ENCODE data around the gene PIEZO1.
A peak's percentile ranks its signal among the peaks of the same experiment; 100 is the strongest.

PIEZO1 gene

GRCh38 chr16:88764913-88765349, 20.1 kb downstream of the PIEZO1 start:
- no peak for DNase-seq

DNA sequence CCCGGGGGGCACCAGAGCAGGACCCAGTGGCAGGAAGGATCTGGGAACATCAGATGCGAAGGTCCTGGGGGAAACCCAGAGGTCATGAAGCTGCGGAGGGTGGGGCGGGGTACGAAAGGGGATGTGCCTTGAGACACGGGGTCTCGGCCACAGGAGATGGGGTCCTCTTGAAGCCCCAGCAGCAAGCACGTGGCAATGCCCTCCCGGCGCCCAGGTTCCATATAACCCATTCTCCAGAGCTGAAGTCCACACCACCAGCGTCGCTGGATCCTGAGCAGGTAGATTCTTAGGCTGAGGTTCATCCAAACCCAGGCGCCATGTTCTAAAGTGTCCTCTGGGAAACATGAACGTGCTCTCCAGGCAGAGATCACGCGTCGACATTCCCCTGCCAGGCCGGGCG, 20.9 kb downstream of the PIEZO1 start:
- no peak for DNase-seq

- no peak for DNase-seq
Measured at GRCh38 chr16:88763502-88764053, 21.4 kb downstream of the PIEZO1 start.

DNA sequence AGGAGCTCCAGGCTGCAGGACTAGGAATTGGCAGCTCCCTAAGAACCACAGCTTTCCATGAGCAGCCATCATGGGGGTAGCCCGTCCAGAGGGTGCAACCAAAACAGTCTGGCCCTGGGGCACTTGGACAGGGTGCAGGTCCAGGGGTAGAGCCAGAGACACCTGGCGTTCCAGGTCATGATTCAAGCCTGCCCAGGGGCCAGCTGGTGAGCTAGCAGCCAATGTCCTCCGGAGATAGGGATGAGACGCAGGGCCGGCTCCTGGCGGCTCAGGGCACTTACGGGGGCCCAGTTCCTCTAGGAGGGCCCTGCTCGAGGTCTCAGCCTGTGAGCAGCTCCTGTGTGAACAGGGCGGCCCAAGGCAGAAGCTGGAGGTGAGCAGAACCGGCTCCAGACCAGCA, 22.1 kb downstream of the PIEZO1 start:
- DNase-seq, result no peak

DNA sequence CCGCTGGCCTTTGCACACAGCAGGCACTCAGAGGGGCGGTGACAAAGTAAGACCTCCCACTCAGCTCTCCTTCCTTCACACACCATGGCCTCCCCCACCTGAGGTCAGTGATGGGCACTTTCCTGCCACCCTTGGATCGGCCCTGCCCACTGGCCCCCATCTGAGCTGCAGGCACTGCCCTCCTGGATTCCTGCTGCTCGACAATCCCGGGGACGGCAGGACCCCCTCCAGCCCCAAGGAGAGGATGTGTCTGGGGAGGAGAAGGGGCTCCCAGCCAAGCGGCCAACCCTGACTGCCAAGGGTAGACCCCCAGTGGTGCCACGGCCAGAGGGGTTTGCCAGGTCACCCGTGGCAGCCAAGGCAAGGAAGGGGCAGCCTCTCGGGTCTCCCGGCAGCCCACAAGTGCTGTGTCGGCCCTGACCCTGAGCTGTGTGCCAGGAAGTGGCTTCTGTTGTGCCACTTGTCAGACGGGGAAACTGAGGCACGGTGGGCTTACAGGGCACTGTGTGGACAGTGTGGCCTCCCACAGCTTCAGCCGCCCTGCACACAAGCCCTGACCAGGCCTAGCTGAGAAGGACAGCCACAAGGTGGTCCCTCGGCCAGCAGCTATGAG, 22.7 kb downstream of the PIEZO1 start:
- DNase-seq, result no peak

- DNase-seq, result no peak
Measured at GRCh38 chr16:88761830-88762229, 23.2 kb downstream of the PIEZO1 start.

DNA sequence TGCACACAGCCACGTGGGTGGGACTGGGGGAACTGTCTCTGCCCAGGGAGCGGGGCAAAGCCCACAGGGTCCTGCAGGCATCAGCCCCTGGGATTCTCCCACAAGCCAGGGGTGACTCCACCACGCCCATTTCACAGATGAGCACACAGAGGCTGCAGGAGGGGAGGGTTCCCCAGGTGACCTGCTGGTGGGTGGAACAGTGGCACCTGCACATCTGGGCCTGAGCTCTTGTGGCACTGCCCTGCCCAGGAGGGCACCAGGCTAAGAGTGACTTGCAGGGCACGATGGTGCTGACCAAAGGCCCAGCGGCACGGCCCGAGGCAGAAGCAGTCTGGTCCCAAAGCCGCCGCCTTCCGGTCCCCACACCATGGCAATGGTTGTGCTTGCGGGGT, 23.9 kb downstream of the PIEZO1 start:
- DNase-seq, result no peak

DNA sequence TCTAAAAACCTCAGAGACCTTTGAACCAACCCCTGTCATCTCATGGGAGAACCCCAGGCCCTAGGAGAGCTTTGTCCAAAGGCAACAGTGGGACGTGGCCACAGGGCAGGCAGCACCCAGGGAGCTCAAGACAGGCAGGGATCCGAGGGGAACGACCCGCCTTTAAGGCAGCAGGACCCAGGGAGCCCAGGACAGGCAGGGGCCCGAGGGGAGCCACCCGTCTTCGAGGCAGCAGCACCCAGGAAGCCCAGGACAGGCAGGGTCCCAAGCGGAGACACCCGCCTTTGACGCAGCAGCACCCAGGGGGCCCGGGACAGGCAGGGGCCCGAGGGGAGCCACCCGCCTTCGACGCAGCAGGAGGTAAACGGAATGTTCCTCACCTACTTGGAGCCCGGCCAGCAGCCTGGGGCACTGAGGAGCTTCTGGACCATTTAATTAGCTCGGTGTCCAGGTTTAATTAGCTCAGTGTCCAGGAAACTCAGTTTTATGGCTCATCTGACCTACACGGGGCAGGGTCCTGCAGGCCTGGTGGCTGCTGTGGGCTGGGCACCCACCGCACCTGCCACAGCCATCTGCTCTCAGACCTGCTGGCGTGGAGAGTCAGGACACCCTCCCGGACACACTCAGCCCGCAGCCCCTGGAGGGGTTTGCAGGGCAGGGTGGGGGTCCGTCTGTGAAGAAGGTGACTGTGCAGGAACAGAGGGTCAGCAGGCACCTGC, 24.4 kb downstream of the PIEZO1 start:
- DNase-seq, result no peak

GRCh38 chr16:88759976-88760350, 25.1 kb downstream of the PIEZO1 start:
- no peak for DNase-seq

DNA sequence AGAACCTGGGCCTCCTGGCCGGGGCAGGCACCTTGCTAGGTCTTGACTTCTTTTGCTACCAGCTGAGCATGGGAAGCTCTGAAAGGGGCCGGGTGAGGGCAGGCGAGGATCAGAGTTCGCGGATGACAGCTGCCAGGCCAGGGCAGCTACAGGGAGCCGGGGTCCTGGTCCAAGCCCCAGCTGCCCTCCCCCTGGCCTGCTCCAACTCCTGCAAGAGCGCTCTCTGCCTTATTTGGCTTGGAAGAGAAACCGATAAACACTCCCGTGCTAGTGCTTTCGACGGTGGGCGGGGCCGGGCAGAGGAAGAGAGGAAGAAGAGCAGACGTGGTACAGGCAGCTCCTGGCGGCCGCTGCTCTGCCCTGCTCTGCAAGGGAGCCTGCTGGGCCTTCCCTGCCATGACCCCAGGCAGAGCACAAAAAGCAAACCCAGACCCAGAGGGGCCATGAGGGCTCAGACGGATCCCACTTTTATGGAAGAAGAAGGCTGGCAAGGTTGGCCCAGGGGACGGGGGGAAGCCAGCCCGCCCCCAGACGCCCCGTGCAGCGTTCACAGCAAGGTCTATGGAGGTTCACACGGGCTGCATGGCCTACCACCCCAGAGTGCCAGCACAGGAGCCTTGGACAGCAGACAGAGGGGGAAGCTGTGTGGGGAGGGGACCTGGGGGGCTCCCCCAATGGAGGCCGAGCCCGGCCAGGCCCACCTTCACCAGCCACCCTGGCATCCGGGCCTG, 25.6 kb downstream of the PIEZO1 start:
- peak in 4 of 6 experiments; percentile 18 to 54 (median 28) for DNase-seq

GRCh38 chr16:88758944-88759244, 26.1 kb downstream of the PIEZO1 start:
- DNase-seq, result no peak

GRCh38 chr16:88758227-88758943, 26.6 kb downstream of the PIEZO1 start:
- no peak for DNase-seq

DNA sequence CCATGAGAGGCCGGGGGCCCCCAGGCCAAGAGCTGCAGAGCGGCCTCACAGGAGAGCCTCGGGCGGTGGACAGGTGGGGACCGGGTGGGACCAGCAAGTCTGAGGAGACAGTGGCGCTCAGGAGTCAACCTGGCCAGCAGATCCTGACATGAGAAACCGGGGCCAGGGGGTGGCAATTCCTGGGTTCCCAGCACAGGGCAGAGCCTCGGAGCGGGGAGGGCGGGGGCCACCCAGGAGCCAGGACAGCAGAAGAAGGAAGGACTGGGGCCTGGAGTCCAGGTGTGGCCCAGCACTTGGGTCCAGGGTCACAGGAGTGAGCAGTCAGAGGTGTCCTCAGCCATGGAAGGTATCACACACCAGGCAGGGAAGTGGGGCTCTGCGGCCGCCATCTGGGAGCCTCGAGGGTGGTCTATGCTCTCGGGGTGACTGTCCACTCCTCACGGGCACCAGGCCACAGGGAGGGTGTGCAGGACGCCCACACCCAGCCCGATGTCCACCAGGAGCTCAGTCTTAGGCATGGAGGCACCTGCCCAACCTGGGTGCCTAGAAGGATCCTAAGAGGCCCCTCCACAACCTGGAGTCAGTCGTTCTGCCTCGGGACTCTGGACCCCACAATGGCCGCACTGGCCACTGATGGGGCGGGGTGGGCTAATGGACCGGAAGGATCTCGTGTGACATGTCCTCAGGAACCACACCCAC, 29.1 kb downstream of the PIEZO1 start:
- DNase-seq, result no peak

- peak in 1 of 6 experiments; percentile 19 for DNase-seq
Measured at GRCh38 chr16:88754912-88755744, 29.9 kb downstream of the PIEZO1 start.

- no peak for DNase-seq
Measured at GRCh38 chr16:88754109-88754911, 30.7 kb downstream of the PIEZO1 start.

- DNase-seq, result no peak
Measured at GRCh38 chr16:88753602-88754001, 31.4 kb downstream of the PIEZO1 start.

DNA sequence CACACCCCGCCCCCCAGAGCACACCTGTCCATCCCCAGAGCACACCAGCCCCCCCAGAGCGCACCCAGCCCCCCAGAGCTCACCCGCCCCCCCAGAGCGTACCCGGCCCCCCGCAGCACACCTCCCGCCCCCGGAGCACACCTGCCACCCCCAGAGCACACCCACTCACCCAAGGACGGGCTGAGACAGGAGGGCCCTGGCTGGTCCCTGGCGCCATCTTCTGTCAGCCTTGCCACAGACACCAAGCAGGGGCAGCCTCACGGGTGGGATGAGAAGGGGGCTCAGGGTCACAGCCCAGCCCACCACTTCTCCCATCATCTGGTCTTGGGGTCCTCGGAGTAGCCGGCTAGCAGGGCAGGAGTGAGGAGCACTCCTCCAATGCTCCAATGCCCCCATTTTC, 31.8 kb downstream of the PIEZO1 start:
- no peak for DNase-seq

DNA sequence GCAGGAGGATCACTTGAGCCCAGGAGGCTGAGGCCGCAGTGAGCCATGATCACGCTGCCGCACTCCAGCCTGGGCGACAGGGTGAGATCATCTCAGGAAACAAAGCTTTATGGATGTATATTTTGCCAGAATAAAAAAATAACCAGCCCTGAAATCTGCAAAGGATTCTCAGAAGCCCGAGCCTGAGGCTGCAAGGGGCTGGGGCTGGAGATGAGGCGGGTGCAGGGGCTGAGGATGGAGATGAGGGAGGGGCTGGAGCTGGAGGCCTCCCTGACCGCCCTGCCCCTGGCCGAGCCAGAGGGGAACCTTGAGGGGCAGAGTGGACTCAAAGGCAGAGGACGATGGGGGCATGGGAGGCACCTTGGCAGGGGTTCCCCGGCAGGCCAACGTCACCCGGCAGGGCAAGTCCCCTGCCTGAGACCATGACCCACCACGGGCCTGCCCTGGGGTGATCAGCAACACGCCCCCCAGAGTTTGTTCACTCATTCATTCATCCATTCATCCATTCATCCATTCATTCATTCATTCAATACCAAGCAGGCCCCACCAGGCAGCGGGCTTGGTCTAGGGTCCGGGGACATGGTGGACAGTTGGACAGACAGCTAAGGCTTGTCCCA, 32.5 kb downstream of the PIEZO1 start:
- DNase-seq, result no peak

GRCh38 chr16:88750854-88751253, 34.2 kb downstream of the PIEZO1 start:
- DNase-seq, result no peak

DNA sequence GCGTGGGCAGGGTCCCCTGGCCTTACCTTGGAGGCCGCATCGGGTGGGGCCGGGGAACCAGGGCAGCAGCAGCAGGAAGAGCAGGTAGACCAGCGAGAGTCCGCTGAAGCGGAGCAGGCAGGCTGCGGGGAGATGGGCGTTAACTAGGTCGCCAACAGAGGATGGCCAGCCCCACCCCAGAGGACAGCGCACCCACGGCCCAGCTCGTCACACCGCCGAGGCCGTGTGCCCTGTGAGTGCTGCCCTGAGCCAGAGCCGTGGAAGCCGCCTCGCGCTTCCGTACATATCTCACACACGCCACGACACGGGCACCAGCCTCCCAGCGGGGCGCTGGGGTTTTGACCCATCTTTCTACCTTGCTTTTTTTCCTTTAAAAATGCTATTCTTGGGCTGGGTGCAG, 35.7 kb downstream of the PIEZO1 start:
- no peak for DNase-seq

Measured in stimulated activated naive CD4-positive, alpha-beta T cell (primary cell).